GM20000 (cell line): ENCODE results near the gene RAD52.

ENCODE experiments used
- DNase-seq: peaks from one replicate; pipeline ENCODE4 v3.0.0; 2012; ENCODE audit warnings: low spot score
- TF ChIP-seq, protein P1 (sequence below): IDR thresholded peaks from 2 replicates; pipeline ENCODE4 v1.5.1; 2012; ENCODE audit warnings: mild to moderate bottlenecking, control low read depth; ENCODE audit errors: extremely low read depth, missing control alignments

RAD52 gene

DNA sequence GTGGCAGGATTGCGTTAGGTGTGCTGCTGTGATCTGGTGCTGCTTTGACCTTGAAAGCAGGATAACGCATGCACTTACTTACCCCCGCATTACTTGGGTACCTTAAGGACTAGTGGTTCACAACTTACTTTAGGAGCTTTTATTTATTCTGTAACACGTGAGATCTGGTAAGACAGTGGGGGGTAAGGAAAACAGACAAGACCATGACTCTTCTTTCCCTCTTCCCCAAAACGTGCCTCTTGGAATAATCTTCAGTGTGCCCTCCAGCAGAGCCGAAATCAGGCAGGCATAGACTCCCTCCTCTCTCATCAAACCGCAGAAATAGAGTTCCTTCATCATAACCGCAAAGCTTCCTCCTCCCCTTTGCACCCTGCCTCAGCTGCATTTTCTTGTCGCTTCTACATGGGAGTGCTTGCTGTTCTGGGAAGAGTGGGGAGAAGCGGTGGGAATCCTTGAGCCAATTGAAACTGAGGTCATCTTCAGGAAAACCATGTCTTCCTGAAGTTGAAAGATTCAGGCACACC lies 43.4 kb downstream of the RAD52 start:
- TF ChIP-seq, protein P1, sequence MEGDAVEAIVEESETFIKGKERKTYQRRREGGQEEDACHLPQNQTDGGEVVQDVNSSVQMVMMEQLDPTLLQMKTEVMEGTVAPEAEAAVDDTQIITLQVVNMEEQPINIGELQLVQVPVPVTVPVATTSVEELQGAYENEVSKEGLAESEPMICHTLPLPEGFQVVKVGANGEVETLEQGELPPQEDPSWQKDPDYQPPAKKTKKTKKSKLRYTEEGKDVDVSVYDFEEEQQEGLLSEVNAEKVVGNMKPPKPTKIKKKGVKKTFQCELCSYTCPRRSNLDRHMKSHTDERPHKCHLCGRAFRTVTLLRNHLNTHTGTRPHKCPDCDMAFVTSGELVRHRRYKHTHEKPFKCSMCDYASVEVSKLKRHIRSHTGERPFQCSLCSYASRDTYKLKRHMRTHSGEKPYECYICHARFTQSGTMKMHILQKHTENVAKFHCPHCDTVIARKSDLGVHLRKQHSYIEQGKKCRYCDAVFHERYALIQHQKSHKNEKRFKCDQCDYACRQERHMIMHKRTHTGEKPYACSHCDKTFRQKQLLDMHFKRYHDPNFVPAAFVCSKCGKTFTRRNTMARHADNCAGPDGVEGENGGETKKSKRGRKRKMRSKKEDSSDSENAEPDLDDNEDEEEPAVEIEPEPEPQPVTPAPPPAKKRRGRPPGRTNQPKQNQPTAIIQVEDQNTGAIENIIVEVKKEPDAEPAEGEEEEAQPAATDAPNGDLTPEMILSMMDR, result no peak
- DNase-seq, result no peak

DNA sequence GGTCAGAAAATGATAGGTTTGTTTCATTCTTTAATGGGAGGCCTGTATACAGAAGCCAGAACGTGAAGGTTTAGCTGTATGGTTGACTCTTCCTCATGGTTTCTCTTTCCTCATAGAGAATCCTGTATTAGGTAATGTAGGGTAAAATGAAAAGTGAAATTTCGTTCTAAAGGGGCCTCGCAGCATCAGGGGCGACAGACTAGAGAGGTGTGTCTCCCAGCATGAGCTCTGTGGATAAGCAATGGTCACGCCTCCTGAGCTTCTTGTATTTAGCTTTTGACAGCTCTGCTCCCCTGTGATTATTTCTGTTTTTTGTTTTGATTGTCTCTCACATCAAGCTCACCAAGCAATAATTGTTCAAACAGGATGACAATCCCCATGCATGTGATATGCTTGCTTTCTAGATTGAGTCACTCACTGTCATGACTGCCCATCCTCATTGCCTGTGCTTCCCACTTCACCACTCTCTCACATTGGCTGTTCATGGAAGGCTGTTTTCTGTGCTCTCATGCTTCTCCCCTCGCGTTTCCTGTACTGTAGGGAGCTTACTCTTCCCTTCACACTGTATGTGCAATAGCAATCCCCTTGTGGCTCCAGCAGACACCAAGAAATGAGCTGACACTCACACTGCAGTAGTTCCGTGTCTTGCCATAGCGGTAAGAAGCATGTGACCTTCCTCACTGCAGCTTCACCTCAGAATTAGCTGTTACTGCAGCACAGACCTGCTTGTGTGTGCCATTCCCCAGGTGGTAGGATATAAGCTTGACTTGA lies 44.0 kb downstream of the RAD52 start:
- TF ChIP-seq, protein P1, result no peak
- DNase-seq, result no peak

DNA sequence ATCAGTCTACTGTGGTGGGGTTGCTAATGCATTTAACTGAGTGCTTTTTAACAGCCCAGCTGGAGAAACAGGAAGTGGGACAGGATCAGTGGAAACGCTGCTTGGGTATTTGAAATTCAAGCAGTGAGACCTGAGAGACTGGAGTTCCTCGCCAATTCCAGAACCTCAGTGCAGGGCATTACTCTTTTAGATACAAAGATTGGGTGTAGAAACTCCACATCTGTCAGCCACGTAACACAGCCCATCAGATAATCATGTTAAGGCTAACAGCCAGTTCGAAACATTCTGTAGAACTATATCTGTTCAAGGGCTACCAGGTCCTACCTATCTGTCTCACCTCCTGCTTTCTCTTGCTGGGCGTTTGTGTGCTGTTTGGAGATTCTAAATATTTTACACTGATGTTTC lies 45.5 kb downstream of the RAD52 start:
- no peak for DNase-seq
- TF ChIP-seq, protein P1, result no peak

DNA sequence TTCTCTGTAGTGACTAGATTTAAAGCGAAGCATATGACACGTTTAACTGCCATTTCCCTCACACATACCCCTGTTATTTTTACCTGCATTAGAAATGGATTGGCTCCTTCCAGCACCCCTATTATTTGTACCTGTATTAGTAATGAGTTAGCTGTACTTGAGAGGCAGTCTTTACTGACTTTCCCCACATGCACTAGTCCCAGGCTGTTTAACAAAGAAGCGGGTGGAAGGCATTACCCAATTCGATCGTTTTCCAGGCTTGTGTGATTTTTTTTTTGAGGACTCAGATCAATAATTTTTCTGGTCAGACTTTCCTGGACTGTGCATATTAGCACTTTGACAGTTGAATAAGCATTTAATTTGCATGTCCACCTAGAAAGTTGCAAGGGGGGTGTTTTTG lies 46.4 kb downstream of the RAD52 start:
- TF ChIP-seq, protein P1, result no peak
- DNase-seq, result no peak

DNA sequence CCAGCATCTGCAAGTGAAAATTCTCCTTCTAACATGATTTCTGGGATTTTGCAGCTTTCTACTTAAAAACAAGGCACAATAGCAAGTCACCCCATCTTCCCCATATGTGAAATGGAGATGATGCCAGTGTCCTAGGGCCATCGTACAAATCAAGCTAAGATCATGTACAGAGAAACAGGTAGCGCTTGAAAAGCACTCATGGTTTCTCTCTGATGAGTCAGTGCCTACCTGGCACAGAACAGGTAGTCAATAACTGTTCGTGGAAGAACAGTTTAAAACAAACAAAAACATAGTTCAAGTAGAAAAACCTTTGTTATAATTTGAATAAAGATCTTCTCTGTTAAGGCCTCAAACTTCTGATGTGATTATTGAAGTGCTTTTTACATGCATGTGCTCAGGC lies 46.9 kb downstream of the RAD52 start:
- no peak for DNase-seq
- TF ChIP-seq, protein P1, result no peak

DNA sequence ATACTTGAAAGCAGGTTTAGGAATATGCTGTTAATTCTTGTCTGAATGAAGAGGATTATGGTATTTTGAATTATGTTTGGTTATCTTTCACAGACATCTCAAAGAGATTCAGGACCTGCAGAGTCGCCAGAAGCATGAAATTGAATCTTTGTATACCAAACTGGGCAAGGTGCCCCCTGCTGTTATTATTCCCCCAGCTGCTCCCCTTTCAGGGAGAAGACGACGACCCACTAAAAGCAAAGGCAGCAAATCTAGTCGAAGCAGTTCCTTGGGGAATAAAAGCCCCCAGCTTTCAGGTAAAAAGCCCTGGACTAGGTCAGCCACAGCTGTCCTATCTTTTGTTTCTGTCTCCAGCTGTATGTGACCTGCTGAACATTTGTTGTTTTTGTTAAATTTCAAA lies 52.1 kb downstream of the RAD52 start:
- TF ChIP-seq, protein P1, result no peak

DNA sequence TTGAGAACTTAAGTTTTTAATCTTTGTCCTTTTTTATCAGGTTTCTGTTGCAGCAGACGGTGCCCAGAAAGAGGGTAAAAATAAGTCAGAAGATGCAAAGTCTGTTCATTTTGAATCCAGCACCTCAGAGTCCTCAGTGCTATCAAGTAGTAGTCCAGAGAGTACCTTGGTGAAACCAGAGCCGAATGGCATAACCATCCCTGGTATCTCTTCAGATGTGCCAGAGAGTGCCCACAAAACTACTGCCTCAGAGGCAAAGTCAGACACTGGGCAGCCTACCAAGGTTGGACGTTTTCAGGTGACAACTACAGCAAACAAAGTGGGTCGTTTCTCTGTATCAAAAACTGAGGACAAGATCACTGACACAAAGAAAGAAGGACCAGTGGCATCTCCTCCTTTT lies 53.5 kb downstream of the RAD52 start:
- DNase-seq, result no peak
- TF ChIP-seq, protein P1, result no peak

More for the DNA sequence above, 52.1 kb downstream of the RAD52 start:
- DNase-seq, result no peak
